CD4-positive, alpha-beta T cell treated with Interleukin-2 at 100 ng/mL for 4 hours (primary cell): ENCODE data around the gene RHOF.
"Not testable (repeated sequence)": the region's sequence is repeated elsewhere in the genome, so short reads cannot be mapped to it uniquely, and the experiment has no call there.

Source experiments
- DNase-seq: peaks from one replicate; pipeline ENCODE4 v3.0.0-alpha.2; 2020; ENCODE audit warnings: low spot score

The RHOF gene

DNA sequence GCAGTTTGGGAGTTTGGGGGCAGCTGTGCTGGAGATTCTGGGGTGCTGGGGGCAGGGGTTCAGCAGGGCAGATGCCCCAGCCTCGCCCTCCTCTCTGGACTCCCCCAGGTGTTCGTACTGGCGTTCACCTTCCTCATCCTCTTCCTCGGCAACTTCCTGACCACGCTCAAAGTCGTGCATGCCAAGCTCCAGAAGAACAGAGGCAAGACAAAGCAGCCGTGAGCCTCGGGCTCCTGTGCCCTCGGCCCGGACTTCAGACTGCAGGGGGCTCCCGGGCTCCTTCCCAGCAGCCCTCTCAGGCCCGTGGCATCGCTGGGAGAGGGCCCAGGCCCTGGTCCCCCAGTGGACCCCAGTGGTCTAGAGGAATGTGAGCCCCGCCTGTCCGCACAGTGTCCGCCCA is 18.0 kb downstream of the RHOF start:
- no peak for DNase-seq

DNA sequence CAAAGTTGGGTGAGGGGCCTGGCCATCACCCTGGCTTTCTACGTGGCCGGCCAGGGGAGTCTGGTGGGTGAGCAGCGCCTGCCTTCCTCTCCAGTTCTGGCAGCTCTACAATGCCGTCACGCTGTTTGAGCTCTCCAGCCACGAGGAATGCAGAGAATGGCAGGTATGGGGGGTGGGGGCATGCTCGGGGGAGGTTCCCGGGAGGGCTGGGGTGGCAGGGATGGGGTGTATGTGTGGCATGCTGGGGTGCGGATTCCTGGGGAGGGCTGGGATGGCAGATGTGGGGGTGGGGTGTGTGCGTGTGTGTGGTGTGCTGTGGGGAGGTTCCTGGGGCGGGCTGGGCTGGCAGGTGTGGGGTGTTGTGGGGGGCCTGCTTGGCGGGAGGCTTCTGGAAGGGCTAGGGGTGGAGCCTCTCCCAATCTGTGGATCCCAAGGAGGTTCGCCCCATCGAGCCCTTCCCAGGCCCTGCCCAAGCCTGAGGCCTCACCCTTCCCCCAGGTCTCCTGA is 18.5 kb downstream of the RHOF start:
- DNase-seq: no peak

DNA sequence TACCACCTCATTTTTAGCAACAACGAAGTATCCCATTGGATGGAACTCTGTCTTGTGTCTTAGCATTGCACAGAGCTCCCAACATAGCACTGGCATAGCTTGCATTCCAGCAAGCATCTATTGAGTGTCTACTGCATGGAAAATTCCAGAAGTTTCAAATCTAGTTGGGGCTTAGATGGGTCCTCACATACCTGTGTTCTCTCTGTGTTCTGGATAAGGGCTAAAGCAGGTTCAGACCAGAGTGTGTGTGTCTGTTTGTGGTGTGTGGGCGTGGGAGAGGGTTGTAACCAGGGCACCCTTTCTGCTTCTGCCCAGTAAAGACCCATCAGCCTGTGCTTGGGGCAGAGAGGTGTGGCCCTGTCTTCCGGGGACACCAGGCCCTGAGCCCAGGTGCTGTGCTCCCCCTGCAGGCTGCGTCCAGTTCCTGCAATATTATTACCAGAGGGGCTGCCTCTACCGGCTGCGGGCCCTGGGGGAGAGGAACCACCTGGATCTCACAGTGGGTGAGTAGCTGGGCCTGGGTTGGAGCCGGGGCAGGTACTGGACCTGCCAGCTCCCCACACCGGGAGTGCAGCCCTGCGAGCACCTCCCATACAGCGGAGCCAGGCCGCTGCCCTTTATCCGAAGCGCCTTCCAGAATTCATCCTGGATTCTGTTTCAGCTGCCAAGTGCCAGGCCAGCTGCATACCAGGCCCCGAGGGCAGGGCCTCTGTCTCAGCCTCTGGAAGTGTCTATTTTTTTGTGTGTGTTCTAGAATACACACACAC is 20.3 kb downstream of the RHOF start:
- DNase-seq: peak; percentile 81

DNA sequence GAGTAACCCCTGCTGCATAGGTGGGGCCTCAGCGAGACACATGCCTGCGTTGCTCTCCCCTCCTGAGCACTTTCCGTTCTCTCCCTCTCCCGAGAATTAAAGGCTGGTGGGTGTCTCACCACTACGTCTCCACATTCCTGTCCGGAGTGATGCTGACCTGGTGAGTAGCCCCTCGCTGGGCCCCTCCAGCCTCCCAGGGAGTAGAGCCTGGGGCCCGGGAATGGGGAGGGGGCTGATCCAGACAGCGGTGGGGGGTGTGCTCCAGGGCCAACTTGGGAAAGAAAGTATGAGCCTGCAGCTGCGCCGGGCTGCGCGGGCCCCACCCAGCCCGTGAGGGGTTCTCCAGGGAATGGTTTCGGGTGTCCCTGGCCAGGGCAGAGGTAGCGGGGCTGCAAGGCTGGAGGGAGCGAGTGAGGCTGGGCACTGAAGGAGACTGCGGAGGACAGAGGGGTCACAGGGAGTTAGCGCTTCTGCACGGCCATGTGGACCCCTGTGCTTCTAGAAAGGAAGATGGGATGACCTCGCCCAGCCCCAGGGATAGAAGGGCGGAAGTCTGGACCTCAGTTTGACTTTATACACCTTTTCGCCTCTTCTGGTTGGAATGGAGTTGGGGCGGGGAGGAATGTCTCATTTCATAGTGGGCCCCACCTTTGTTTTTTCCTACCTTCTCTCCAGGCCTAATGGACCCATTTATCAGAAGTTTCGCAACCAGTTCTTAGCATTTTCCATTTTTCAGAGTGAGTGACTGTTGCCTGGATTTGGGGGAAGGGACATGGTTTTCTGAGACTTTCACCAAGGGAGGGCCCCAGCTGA is 22.5 kb downstream of the RHOF start:
- DNase-seq: no peak

DNA sequence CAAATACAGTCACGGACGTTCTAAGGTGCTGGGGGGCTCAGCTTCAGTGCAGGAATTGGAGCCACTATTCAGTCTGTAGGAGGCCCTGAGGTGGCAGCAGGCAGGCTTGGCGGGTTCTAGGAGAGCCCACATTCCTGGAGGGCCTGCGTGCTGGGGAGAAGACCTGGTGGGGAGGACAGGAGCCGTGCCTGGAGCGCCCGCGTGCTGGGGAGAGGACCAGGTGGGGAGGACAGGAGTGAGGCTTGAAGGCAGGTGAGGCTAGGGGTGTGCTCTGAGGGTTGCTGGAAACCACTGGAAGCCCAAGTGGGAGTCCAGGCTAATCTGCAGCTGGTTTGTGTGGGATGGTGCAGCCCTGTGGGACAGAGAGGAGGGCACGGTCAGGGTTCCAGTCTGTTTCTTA is 23.1 kb downstream of the RHOF start:
- DNase-seq: no peak

DNA sequence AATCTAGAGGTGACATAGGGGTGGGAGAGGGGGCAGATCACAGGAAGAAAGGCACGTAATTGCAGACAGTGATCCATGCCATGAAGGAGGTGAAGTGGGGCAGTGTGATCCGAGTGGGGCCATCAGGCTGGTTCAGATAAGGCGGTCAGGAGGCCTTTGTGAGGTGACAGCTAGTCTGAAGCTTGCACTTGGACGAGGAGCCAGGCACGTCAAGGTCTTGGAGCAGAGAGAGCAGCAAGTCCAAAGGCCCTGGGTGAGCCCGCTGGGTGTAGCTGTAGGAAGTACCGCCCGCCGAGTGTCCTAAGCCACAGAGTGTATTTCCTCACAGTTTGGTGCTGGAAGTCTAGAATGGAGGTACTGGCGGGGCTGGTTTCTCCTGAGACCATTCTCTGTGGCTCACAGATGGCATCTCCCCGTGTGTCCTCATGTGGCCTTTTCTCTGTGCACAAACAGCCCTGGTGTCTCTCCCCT is 23.6 kb downstream of the RHOF start:
- DNase-seq: no peak

DNA sequence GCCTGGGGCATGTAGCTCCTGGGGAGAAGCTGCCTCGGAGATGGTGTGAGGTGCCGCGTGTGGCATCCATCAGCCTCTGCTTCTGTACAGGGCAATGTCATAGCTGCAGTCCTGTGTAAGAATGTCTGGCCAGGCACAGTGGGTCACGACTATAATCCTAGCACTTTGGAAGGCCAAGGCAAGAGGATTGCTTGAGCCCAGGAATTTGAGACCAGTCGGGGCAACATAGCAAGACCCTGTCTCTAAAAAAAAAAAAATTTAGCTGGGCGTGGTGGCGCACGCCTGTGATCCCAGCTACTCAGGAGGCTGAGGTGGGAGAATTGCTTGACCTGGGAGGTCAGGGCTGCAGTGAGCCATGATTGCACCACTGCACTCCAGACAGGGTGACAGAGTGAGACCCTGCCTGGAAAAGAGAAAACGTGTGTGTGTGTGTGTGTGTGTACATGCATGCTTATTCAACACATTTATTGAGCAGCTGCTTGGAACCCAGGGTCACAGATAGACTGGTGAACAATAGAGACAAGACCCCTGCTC is 24.1 kb downstream of the RHOF start:
- no peak for DNase-seq

DNA sequence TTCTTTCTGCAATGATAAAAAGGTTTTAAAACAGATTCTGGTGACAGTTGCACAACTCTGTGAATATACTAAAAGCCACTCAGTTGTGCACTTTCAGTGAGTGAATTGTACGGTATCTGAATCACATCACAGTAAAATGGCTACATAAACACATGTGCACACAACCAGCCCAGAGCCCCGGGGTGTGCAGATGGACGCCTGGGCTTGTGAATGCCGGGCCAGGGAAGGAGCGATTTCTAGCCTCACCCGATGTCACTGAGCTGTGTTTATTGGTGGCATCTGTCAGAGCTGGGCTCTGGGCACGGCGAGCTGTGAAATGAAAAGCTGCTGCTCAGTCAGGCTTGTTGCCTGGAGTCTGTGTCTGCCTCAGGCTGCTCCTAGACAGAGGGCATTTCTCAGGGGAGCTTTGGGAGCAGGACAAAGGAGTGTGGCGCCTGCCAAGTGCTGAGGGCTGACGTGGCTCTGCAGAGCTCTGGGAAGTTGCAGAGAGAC is 25.9 kb downstream of the RHOF start:
- DNase-seq: no peak

DNA sequence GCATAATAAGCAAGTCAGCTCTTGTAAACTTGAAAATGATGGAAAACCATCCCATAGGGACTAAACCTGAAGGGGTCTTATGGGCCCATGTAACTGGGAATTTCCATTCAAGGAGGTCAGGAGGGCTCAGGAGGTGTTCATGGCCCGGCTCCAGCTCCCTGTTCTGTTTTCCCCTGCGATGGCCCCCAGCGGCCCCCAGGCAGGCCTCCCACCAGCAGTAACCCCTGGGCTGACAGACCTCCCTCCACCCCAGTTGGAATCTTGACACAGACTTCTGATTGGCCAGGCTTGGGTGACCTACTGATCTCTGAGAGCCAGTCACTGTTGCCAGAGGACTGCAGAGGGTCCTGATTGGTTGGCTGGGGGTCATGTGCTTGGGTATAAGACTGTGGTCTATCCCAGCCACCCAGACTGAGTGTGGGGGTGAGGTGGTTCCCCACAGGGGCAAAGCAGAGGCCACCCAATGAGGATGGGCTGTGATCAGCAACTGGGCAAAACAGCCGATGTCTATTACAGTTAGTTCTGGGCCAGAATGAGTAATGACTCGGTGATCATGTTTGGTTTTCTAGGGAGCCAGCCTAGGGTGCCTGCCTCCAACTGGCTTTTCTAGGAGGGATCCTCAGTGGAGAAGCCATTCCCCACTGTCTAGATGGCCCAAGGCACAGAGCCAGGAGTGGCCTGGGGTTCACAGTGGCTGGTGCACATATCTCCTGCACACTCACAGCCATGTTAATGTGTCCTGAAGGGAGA is 27.0 kb downstream of the RHOF start:
- DNase-seq: no peak

DNA sequence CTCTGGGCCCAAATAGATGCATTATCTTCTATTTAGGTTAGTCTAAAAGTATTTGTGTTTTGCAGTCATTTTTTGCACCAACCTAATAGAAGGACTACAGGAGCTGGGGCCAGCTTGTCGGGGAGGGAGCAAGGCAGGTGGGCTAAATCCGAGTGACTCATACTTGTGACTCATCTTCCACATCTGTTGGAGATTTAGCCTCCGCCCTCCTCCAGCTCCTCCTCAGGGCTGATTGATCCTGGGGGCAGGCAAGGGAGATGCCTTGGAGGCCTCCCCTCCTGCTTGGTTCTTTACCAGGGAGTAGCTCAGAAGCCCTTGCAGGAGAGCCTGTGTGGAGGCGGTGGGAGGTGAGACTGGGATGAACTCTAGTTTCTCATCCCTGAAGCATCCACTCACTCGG is 27.9 kb downstream of the RHOF start:
- no peak for DNase-seq

DNA sequence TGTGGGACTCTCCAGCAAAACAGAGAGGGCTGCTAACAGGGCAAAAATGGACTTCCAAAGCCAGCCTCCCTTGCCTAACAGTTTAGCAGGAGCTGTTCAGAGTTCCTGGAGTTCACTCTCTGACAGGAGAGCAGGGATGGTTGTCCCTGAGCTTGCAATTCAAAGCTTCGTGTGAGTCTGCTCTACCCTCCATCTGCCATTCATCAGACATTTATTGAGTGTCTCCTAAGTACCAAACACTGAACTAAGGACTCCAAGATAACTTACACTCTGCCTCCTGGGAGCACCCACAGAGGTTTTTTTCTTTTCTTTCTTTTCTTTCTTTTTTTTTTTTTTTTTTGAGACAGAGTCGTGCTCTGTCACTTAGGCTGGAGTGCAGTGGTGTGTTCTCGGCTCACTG is 28.7 kb downstream of the RHOF start:
- DNase-seq: no peak

DNA sequence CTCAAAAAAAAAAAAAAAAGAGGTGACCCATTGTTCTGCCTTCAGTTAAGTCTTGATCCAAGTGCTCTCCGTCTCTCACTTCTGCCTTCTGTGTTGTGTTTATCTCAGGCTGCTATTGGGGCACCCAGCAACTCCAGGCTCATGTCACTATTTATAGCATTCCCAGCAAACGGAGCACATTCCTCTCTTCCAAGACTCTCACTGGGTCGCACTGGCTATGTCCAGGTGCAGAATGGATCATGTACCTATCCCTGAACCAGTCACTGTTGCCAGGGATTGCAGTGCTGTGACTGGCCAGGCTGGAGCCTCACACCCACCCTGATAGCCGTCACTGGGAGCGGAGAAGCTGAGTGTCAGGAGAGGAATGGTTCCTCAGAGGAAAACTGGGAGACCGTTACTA is 31.2 kb downstream of the RHOF start:
- DNase-seq: no peak

DNA sequence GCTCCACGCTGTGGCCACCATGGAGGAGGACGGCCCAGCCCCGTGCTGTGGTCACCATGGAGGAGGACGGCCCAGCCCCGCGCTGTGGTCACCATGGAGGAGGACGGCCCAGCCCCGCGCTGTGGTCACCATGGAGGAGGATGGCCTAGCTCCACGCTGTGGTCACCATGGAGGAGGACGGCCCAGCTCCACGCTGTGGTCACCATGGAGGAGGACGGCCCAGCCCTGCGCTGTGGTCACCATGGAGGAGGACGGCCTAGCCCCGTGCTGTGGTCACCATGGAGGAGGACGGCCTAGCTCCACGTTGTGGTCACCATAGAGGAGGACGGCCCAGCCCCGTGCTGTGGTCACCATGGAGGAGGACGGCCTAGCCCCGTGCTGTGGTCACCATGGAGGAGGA is 35.0 kb downstream of the RHOF start:
- DNase-seq: not testable (repeated sequence)

DNA sequence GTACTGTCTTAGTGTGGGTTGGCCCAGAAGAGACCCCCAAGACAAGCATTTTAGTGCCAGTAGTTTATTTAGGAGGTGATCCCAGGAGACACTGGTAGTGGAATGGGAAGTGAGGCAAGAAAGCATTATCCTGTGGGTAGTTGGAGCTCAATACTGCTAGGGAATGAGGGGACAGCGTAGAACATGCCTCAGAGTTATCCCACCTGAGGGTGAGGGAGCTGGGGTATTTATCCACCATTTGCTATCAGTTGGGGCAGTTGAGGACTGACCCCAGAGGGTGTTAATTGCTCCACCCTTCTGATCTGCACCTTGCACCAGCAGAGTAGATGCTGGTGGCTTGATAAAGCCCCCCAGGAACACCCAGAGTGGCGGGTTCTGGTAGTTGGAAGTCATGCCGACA is 37.9 kb downstream of the RHOF start:
- no peak for DNase-seq

DNA sequence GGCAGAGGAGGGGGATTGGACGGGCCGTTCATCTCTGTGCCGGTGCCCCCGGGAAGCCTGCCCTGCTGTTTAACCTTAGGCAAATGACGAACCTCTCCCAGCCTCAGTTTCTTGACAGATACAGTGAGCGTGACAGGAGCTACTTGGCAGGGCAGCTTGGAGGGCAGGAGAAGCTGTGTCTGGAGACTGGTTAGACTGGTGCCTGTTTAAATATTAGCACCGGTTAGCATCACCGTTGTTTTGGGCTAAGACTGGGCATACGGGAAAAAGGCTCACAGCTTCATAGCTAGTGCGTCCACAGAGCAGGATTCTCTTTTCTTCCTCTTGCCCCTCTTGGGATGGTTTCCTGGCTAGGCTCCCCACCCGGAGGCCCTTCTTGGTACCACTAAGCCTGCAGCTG is 38.7 kb downstream of the RHOF start:
- no peak for DNase-seq

DNA sequence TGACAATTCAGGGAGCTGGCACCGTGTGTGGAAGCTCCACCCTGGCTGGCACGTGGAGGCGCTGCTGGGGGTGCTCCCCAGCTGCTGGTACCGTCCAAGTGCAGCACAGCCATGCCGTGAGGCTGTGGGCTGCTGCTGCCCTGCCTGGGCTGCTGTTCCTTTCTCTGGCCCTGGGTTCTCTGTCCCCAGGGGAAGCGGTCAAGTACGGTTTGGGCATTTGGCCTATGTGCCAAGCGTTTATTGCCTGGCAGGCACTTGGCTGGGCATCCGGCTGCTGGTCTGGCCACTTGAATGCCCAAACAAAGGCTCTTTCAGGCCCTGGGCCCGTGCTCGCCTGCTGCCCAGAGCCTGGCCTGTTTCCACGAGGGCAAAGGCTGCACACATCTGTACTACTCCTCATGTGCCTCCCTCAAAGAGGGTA is 39.6 kb downstream of the RHOF start:
- DNase-seq: no peak

DNA sequence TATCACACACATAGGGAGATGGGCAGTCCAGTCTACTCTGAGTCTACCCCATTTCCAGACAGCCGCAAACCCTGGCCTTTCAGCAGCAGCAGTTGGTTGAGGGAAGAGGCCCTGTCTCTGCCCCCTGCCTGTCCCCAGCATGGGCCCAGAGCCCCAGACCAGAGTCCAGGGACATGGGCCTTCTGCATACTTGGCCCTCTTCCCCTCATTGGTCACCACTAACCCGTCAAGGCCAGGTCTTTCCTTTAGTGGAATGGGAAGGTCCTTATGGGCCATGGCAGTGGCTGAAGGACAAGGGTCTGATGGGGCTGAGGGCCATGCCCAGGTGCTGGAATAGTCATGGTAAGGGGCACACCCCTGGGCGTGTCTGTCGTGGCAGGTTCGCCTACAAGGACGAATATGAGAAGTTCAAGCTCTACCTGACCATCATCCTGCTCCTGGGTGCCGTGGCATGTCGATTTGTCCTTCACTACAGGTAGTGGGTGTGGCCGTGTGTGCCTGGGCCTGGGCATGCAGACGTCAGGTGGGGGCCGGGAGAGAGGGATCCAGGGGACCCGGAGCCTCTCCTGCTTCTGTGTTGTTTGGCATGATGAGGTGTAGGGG is 41.6 kb downstream of the RHOF start:
- DNase-seq: no peak

DNA sequence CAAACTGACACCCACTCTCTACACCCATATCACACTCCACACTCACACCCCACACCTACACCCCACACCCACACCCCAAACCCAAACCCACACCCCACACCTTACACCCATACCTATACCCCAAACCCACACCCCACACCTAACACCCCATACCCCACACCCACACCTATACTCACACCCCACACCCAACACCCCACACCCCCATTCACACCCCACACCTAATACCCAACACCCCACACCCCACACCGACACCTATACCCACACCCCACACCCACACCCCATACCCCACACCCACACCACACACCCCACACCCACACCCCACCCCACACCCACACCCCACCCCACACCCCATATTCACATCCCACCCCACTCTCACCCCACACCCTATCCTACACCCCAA is 42.5 kb downstream of the RHOF start:
- DNase-seq: no peak

DNA sequence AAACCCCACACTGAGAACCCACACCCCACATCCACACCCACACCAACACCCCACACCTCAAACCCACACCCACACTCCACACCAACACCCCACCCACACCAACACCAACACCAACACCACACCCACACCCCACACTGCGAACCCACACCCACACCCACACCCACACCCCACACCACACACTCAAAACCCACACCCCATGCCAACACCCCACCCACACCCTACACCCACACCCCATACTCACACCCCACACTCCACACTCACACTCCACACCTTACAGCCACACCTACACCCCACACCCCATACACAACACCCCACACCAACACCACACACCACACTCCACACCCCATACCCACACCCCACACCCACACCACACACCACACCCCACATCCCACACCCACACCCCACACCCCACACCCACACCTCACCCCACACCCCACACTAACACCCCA is 43.0 kb downstream of the RHOF start:
- DNase-seq: peak; percentile 19

DNA sequence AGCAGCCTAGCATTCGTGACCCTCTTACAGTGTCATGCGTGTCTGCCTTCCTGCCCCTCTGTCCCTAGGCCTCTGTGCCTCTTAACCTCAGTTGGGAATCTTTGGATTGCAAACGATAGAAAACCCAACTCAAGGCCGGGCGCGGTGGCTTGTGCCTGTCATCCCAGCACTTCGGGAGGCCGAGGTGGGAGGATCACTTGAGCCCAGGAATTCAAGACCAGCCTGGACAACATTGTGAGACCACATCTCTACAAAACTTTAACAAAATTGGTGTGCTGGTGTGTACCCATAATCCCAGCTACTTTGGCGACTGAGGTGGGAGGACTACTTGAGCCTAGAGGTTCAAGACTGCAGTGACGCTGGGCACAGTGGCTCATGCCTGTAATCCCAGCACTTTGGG is 44.2 kb downstream of the RHOF start:
- DNase-seq: no peak

DNA sequence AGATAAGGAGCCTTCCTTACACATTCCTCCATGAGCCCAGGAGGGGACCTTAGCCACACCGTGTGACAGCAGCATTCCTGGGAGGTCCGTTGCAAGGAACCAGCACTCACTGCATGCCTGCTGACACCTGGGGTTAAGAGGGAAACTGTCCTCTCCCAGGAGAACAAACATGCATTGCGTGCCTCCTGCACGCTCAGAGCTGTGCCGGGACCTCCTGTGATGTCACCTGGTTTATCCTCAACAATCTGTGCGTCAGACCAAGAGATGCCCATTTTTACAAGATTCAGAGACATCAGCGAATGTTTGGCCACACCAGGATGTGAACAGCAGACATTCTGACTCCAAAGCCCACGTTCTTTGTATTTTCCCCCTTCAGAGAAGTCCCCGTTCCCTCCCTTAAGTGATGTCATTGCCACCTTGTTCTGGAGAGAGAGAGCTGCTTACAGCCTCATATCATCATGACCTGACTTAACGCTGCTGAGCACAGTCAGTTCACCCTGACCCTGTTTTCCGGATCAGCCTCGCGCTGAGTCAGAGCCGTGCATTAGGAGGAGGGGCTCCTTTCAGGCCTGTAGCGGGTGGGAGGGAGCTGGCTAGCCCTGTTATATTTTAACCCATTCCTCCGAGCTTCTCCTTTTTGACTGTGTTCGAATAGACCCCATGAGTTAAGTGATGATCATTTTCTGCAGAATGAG is 44.8 kb downstream of the RHOF start:
- peak; percentile 13 for DNase-seq
